ENCODE data around the gene GPR37.

GPR37 gene

DNA sequence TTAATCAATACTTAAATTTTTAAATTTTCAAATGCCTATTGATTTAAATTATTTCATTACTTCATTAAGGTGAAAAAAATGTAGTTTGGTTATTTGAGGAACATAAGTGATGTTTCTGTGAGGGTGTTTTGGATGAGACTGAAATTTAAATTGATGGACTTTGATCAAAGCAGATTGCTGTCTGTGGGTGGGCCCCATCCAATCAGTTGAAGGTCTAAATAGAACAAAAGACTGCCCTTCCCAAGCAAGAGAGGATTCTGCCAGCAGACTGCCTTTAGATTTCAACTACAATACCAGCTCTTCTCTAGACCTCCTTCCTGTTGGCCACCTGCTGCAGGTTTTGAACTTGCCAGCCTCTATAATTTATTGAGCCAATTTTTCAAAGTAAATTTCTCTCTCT lies 14.5 kb upstream of the GPR37 start:
- no peak for DNase-seq

DNA sequence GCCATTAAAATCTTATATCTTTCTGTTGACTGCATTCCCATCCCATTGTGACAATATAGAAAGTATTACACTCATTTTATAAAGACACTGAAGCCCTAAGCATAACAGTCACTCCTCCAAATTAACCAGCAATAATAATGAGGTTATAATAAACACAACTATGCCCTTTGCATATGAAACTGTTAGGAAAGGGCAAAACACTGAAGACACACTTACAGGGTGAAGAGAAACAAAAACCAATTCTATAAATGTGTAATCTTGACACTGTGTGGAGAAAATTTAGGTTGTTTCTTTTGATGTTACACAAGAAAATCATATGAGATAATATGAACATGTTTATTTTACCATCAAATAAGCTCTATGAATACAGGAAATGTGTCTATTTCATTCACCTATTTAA lies 14.0 kb upstream of the GPR37 start:
- DNase-seq: no peak

DNA sequence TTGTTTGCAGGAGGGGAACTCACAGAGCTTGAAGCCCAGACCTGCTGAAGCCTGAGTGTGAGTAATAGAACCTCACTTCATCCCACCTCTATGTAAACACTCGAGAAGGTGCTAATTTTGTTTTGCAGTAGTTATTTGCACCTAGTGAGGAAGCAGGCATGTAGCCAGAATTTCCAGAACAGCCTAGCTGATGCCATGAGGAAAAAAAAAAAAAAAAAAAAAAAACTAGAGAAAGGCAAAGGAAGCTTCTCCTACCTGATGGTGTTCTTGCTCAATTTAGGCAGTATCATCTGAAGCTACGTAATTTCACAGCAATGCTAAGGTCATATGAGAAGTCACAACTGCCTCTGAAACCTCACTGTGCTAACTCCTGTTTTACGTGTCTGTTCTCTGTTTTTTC lies 13.6 kb upstream of the GPR37 start:
- no peak for DNase-seq

DNA sequence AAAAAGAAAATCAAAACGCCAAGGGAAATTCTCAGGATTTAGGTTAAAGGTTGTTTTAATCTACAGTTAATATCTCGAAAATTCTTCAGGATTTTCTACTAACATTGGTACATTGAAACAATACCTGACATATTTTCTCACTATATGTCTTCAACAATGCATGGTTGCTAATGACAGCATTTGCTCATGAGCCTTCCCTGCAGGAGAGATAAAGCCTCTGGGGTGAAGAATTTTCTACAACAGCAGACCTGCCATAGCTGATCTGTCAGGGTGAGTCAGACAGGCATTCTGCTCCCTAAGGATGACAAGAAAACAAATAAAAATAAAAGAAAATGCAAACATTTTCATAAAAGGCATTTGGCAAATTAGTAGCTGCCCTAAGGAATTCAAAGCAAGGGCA lies 11.7 kb upstream of the GPR37 start:
- no peak for DNase-seq

DNA sequence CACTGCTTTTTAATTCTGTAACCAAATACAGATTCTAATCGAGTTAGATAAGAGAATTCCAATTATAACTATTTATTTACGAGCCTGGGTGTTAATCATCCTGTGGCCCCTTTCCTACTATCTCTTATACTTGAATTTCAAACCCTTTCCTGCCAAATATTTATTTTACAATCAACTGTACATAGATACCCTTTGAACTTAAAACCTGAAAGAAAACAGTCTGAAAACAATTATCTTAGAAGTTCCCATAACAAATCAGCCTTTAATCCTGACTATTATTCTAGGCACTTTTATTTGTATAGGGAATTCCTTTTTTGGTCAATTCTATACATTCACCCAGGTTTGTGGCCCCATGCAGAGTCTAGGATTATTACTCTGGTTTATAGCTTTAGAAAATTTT lies 10.6 kb upstream of the GPR37 start:
- no peak for DNase-seq

DNA sequence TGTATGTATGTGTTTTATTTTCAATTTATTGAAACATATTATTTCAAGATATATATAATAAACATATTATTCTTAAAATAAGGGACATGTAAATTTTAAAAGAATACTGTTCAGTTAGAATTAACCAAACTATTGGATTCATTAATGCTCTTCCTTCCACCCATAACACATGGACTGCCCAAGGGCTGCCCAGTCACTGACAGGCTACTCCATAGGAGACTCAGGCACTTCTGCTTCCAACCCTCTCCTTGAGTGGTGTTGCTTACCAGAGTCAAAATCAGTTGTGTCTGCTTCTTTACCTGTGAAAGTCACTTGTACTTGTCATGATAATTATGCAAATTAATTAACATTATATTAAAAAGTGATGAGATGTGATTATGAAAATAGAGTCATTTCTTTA lies 9.8 kb upstream of the GPR37 start:
- no peak for DNase-seq

DNA sequence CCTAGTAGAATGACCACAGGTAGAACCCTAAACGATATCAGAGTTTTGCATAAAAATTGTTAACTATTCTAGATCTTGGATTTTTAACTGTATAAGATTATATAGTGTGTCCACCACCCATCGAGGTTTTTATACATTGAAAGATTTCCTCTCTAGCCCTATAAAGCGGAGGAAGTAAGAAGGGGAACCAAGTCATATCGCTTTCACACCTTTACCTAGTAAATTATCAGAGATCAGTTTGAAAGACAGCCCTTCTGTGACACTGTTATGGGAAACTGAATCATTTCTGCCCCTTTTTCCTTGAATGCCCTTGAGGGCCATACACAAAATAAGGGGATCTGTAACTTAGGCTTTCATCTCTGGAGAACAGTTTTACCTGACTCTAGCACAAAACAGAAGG lies 8.3 kb upstream of the GPR37 start:
- DNase-seq: no peak

DNA sequence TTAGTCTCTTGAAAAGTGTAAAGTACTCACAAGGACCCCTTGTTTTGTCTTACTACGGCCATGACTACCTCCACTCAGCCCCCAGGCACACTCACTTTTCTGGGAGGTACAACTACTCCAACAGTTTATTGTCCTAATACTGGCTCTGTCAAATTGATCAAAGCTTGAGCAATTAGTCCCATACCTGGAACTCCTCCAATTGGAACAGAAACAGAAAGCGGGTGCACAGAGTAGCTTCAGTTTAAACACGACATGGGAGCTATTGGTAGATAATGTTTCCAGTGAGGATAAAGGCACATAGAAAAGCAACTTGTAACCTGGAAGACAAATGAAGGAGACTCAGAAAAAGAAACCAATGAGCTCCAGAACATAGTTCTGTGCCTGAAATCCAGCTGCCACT lies 7.7 kb upstream of the GPR37 start:
- no peak for DNase-seq

DNA sequence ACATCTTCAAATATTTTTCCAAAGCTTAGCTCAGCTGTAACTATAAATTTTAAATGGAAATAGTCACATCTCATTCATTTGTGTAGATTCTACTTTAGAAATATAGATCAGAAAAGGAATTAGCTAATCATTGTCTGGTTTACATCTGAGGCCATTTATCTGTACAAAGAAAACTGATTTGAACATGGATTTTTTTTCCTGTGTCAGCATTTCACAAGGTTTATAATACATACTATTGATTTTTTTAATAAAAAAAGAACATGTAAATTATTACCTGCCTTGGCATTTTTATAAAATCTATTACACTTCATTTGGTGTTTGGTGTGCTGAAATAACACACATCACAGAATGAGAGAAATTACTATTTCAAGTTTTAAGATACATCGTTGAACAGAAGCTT lies 3.5 kb upstream of the GPR37 start:
- DNase-seq: no peak

DNA sequence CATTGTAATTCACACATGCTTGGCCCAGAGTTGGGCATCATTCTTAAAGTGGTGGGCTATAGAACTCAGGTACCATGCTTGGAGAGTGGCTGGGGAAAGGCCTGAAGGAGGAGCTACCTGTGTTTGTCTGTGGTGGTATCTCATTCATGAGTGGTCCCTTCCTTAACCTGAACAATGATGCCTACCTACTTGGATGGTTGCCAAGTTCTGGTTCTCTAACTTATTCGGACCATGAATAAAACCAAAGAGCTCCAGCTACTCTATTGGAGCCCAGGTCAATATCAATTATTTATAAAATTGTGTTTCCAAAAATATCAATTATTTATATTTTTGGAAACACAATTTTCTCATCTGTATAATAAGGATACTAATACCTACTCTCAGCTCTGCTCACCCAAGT lies 2.9 kb upstream of the GPR37 start:
- no peak for DNase-seq

DNA sequence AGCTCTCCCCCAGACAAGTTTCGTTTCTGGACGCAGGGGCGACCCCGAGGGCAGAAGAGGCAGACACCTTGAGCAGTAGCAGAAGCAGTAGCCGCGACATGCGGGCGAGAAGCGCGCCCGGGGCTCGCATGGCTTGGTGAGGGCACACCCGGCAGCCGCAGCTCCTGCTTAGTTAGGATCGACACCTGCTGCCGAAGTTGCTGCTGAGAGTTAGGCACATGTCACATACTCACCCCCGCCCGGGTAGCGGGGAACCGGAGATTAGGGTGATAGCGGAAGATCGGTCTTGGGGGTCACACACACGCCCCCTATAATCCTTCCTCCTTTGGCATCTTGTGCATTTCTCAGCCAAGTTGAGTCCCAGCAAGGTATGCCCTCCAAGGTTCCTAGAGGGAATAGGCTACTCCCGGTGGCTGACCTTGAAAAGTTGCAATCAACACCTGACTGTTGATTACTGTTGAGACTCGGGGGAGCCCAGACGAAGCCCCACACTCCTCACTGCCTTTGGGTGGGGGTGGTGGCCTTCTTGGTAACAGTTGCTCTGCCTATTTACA lies 668 bp downstream of the GPR37 start:
- DNase-seq: no peak

DNA sequence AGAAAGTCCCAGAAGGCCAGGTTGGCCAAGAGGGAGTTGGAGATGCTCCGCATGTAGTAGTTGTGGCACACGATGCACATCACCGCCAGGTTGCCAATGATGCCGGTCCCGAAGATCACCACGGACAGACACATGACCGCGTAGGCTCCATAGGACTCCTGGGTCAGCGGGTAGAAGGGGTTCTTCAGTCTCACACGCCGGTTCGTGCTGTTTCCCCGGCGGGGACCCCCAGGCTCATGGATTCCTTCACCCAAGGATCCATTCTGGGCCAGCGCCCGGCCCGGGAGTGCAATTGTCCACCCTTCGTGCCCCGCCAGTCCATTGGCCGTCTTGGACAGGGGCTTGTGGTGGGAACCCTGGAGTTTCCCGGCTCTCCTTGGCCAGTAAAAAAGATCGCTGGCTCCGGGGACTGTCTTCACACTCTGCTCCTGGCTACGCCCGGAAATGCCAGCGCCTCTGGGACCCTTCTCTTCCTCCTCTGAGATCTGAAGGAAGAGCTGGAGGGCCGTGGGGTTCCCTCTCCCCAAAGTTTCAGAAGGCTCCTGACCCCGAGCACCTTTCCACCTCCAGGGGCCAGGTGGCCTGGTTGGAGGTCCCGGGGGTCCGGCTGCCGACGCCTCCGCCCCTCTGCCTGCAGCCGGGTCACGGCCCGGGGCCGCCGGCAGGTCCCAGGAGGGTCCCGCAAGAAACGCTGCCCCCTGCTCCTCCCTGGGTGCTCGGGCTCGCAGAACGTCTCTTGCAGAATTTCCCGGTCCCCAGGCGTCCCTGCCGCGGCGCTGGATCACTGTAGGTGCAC lies 1.3 kb downstream of the GPR37 start:
- DNase-seq: no peak

DNA sequence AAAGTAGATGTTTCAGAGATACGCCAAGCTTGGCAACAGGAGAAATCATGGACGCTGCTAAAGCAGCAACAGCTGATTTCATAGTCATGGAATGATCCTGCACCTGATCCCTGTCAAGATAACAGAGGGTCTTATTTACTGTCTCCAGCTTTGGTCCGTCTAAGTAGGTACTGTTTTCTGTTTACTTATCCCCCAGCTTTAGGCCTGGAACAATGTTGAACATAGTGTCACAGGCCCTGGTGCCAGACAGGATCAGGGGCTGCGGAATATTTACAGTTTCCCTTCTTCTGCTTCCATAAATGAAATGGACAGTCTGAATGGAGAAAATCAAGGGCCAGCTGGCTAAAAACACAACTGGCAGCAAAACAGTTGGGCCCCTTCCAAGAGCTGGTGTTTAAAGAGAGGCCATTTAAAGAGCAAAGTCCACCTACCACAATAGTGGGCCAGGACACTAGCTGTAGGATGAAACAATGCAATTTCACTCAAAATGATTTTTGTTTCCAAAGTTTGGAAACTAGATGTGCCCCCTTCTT lies 2.9 kb downstream of the GPR37 start:
- no peak for DNase-seq

DNA sequence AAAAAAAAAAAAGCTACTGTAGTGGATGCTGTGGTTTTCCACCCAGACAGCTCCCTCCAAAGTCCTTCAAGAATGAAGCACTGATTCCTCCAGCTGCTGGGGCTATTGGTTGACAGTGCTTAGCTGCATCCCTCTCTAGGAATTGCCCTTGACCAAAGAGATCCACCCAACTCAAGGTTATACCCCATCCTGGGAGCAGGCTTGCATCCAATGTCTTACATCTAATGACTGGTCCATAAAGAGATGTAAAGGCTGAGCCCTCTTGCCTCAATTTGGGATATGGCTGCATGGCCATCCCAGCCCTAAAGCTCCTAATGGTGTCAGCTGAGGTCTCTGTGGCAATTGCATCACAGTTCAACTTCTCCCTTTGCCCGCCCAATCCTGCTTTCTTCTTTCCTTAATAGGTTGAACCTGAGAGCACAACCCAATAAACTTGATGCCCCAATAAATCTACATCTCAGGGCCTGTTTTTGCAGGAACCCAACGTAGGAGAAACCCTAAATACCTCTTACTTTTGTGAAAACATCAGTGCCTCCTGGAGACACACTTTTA lies 4.4 kb downstream of the GPR37 start:
- DNase-seq: no peak

DNA sequence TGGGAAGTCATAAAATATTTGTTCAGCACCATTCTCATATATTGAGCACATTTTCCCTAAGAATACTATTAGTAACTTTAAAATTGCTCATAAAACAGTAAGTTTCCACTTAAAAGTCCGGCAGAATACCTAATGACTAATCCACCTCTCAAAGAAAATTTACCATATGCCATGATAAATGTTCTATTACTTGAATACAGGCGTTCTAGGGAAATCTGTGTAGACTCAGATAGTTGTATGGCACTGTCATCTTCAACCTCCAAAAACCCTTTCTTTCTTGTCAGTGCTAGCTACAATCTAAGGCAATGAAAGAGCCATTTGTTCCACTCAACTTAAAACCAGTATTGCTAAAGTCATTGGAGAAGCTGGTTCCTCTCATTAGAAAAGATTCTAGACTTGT lies 7.3 kb downstream of the GPR37 start:
- DNase-seq: no peak

DNA sequence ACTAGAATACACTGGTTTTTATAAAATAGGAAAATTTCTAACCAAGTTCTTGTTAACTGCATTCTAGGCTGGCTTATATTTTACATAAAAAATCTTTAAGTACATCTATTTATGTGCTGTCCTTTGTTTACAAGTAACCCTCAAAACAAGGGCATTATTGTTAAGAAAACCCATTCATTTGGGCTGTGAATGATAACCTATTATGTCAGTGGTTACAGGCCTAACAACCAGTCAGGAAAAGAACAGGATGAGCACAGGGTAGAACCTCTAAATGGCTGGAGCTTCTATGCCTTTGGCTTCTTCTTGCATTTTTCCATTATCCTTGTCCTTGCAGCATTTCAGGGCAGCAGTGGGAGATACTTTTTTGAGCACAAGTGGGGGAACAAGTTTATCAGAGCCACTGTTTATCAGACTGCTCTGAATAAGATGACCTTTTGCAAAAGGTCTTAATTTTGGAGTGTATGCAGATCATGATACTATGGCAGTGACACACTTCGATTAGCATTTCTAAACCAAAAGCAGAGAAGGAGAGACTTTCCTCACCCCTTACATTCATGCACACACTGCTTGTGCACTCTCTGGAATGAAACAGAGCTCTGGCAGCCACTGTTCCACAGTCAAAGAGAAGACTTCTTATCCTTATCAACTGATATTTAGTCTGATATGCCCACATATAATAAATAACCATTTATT lies 10.9 kb downstream of the GPR37 start:
- DNase-seq: no peak

DNA sequence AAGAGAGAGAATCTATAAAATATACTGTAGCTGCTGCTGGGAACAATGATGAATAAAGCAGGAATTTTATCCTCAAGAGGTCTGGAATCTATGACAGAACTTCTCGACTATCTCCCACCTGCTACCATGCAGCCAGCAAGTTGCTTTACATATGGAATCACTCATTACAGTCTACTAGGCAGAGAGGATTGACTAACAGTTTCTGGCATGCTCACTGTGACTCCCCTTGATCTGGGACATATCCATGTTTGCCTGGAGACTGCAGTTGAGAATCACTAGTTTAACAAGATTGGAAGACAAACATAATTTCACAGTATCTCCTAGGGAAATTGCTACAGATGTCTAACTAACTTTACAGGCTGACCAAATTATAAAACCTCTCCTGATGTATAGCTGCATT lies 13.3 kb downstream of the GPR37 start:
- no peak for DNase-seq

DNA sequence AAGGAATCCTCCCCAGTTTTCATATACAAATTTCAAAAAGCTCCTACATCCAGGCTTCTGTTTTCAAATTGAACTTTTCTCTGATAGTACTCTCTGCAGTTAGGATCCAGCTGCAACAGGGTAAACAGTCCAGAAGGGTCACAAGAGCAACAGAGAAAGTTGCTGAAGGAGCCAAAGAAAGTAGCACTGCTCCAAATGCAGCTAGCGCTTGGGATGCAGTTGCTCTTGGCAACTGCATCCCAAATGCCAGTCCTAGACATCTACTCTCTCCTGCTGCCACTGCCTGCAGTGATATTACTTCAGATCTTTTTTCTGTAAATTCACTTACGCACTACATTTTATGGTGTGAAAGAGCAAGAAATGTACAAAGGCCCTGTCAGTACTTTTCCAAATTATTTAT lies 14.6 kb downstream of the GPR37 start:
- DNase-seq: no peak

DNA sequence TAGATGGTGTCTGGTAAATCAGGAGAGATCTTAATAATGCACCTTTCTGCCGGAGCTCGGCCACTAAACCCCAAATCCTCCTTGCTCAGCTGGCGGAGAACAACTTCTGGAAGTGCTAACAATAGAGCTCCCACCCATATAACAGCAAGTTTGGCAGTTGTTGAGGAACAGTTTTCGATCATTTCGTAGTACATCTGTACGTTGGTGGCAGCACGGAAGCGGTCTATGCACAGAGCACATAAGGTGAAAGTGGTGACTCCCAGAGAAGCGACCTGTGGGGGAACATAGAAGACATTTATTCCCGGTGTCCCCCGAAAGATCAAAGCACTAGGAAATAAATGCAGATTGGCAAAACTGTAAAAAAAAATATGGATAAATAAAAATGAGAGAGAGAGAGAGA lies 18.5 kb downstream of the GPR37 start:
- no peak for DNase-seq

DNA sequence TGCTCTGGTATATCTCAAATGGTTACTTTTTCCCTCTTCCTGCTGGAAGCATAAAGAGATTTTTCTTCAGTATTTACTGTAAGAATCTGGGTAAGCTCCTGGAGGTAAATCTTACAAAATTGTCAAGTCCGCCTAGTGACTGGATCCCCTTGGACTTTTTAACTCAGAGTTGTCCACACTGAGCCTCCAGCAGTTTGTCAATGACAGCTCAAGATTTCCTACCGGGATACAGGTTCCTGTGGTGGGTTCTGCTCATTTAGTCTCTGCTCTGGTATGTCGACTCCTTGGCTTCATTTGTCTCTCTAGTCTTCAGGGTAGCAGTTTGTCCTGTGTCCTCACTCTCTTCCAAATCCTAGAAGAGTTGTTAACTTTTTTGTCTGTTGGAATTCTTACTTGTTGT lies 27.0 kb downstream of the GPR37 start:
- DNase-seq: no peak

DNA sequence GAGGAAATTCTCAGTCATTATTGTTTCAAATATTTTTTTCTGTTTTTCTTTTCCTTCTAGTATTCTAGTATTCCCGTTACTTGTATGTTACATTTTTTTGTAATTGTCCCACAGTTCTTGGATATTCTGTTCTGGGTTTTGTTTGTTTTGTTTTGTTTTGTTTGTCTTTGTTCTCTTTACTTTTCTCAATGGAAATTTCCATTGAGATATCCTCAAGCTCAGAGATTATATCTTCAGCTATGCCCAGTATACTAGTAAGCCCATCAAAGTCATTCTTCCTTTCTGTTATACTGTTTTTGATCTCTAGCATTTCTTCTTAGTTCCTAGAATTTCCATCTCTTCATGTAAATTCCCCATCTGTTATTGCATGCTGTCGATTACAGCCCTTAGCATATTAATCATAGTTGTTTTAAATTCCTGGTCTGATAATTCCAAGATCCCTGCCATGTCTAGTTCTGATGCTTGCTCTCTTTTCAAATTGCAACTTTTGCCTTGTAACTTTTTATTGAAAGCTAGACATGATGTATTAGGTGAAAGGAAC lies 27.8 kb downstream of the GPR37 start:
- DNase-seq: no peak

DNA sequence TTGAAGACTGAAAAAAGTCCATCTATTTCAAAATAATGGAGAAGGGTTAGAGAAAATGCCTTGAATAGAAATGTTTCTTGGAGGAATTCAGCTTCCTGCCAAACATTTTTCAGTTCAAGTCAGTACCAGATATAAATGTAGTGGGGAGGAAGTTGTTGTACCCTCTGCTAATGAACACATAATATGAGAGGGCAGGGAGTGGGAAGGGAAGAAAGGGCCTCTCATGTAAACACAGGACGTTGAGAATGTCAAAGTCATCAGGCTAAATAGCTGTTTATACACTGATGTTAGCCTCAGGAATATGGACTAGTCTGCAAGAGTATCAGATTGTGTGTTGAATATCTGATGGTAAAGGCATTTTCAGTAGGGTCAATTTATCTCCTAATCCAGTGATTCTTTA lies 37.0 kb downstream of the GPR37 start:
- DNase-seq: no peak

DNA sequence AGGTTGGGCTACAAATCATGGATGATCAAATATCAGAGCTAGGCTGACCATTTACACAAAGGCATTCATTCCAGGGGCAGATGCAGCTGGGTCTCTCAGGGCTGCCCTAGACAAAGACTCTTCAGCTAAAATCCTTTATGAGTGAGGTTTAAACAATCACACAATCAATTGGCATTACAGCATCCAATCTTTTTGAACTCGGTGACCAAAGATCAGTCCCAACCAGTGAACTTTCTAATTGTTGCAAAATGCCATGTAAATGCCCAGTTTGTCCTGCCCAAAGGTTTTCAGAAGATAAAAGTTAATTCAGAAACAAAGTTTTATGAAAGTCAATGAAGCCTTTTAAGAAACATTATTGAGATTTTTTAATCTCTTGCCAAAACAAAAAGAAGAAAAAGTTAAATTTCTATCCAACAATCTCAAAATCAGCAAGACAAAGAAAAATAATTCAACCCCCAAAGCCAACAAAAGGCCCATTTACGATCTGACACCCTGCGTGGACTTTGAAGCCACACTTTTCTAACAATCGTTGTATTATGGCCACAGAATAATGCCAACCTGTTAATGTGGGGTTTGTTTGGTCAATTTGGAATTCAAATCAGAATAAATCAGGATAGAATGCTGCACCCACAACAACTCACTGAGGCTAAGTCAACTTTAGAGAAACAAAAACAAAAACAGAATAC lies 40.9 kb downstream of the GPR37 start:
- DNase-seq: no peak

Data from inflammatory macrophage treated with lipopolysaccharide for 4 hours (primary cell).